ENCODE results near the gene PERCC1.
"Not testable (repeated sequence)": the region's sequence is repeated elsewhere in the genome, so short reads cannot be mapped to it uniquely, and the experiment has no call there.

The PERCC1 gene

GRCh38 chr16:1435921-1436697 lies 5.2 kb downstream of the PERCC1 start:
- DNase-seq: no peak

GRCh38 chr16:1436731-1437355 lies 6.0 kb downstream of the PERCC1 start:
- DNase-seq: no peak

GRCh38 chr16:1437606-1438005 lies 6.7 kb downstream of the PERCC1 start:
- no peak for DNase-seq

GRCh38 chr16:1438229-1439057 lies 7.6 kb downstream of the PERCC1 start:
- no peak for DNase-seq

- no peak for DNase-seq
These were observed 8.3 kb downstream of the PERCC1 start for GRCh38 chr16:1439058-1439698.

GRCh38 chr16:1439699-1440074 lies 8.8 kb downstream of the PERCC1 start:
- not testable (repeated sequence) for DNase-seq

GRCh38 chr16:1441391-1441829 lies 10.5 kb downstream of the PERCC1 start:
- no peak for DNase-seq

GRCh38 chr16:1442697-1443096 lies 11.8 kb downstream of the PERCC1 start:
- DNase-seq: no peak

- no peak for DNase-seq
These were observed 12.6 kb downstream of the PERCC1 start for GRCh38 chr16:1443403-1443973.

- no peak for DNase-seq
These were observed 13.3 kb downstream of the PERCC1 start, which contains the start of gene CCDC154 for GRCh38 chr16:1443980-1444729. Gene CCDC154, minus strand, starts transcription at chr16:1444556. Its CDS starts 234 bp downstream, at chr16:1444322.

- no peak for DNase-seq
These were observed 14.0 kb downstream of the PERCC1 start for GRCh38 chr16:1444730-1445517.

GRCh38 chr16:1445518-1446203 lies 14.8 kb downstream of the PERCC1 start:
- DNase-seq: no peak

- DNase-seq: no peak
These were observed 15.6 kb downstream of the PERCC1 start for GRCh38 chr16:1446296-1447080.

- DNase-seq: no peak
These were observed 17.1 kb downstream of the PERCC1 start for GRCh38 chr16:1447965-1448364.

GRCh38 chr16:1448536-1449116 lies 17.7 kb downstream of the PERCC1 start:
- DNase-seq: no peak

GRCh38 chr16:1449201-1449788 lies 18.4 kb downstream of the PERCC1 start:
- DNase-seq: no peak

- no peak for DNase-seq
These were observed 19.3 kb downstream of the PERCC1 start for GRCh38 chr16:1450218-1450617.

GRCh38 chr16:1450841-1451240 lies 20.0 kb downstream of the PERCC1 start:
- no peak for DNase-seq

All from T-helper 9 cell (primary cell).